OCI-LY3 (cell line): Measurements from ENCODE around the gene BANP.

ENCODE experiments used
- EZH2phosphoT487 ChIP-seq: fragments of 200-600 bp; shearing (Covaris generic); IDR thresholded peaks from 2 replicates; pipeline ENCODE4 v1.6.1; 2018; ENCODE audit warnings: antibody characterized with exemption, mixed run types, low read depth
- TF ChIP-seq, protein P1 (sequence below): fragments of 200-600, 300-600 bp; sonication (generic); IDR thresholded peaks from 2 replicates; pipeline ENCODE4 v1.5.1; 2014; ENCODE audit warnings: antibody characterized with exemption, low read length, low read depth

DNA sequence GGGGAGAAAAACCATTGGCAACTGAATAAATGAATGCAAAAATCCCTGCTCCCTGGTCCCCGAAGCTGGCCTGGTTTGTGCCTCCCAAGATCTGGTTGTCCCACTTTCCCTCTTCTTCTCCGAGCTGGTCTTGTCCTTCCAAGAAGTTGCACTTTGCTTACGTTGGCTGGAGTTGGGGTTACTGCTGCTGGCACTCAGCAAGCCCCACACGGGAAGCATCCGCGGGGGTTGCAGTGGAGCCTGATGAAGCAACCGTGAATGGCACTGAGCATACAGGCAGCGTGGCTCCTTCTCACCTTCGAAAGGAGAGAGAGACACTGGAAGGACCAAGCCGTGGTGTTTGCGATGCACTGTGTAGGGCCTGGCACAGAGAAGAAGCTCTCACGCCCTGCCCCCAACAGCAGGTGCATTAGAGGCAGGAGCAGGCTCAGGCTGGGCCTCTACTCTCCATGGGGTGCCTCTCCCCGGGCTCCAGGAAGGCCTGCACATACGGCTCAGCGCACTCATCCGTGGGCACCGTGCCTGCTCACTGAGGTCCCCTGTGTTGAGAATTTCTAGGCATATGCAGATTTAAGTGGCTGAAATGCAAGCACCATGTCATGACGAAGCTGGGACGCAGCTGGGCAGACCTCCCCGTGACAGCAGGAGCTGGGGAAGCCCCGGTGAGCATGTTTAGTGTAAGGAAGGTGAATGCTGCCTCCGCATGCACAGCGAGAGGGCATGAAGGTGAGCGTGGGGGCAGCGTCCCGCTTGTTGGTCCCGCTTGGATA is 27.0 kb upstream of the BANP start:
- TF ChIP-seq, protein P1, sequence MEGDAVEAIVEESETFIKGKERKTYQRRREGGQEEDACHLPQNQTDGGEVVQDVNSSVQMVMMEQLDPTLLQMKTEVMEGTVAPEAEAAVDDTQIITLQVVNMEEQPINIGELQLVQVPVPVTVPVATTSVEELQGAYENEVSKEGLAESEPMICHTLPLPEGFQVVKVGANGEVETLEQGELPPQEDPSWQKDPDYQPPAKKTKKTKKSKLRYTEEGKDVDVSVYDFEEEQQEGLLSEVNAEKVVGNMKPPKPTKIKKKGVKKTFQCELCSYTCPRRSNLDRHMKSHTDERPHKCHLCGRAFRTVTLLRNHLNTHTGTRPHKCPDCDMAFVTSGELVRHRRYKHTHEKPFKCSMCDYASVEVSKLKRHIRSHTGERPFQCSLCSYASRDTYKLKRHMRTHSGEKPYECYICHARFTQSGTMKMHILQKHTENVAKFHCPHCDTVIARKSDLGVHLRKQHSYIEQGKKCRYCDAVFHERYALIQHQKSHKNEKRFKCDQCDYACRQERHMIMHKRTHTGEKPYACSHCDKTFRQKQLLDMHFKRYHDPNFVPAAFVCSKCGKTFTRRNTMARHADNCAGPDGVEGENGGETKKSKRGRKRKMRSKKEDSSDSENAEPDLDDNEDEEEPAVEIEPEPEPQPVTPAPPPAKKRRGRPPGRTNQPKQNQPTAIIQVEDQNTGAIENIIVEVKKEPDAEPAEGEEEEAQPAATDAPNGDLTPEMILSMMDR = peak; percentile 14; the same call in 1 of the 2 replicates
- no peak for TF ChIP-seq EZH2phosphoT487
